Measurements from ENCODE around the gene PLCG2. TPM values are rescaled to one million over a fixed set of nuclear protein-coding genes. Genes with fewer than 3 reads are reported as not detected.

PLCG2 gene
- total and polyA plus RNA-seq, 3 donors from 2014 or later = 6.8 to 11.3 (median 8.0) TPM

GRCh38 chr16:81744911-81745310, 34.2 kb upstream of the PLCG2 start:
- Histone ChIP-seq H3K27ac (no peak overlapping the region), H3K9me3 (no peaks in the 10 kb centered on the region), H3K4me1 (no peaks in the 10 kb centered on the region), H3K27me3 (no peaks in the 10 kb centered on the region), H3K4me3 (no peak overlapping the region), H3K36me3 (ENCODE audit: low read depth, missing control alignments) (no peaks in the 10 kb centered on the region)
- no peak for TF ChIP-seq CTCF (IDR thresholded peaks at IDR 0.05)
- intact Hi-C loops (cut with DNase I; ENCODE audit: low total_unique reads) = no loop called here
- DNase-seq = no peak
- 73 to 84% methylated on average over 4 of the region's 4 CpGs for whole genome bisulfite sequencing, 2 donors

- WGBS, 2 donors = 19 to 24% methylated on average over 25 to 33 of the region's 33 CpGs
- intact Hi-C loops (cut with DNase I; ENCODE audit: low total_unique reads) = no loop called here
Measured at GRCh38 chr16:81745704-81746558, 33.2 kb upstream of the PLCG2 start.

GRCh38 chr16:81746566-81746965, 32.5 kb upstream of the PLCG2 start:
- intact Hi-C loops (cut with DNase I; ENCODE audit: low total_unique reads) = no loop called here
- Histone ChIP-seq H3K36me3 (ENCODE audit: low read depth, missing control alignments) (no peaks in the 10 kb centered on the region), H3K4me1 (no peaks in the 10 kb centered on the region), H3K27ac (no peak overlapping the region), H3K27me3 (no peaks in the 10 kb centered on the region), H3K9me3 (no peaks in the 10 kb centered on the region), H3K4me3 (peak overlapping the region; percentile 48 to 52)
- no peak for TF ChIP-seq CTCF (IDR thresholded peaks at IDR 0.05)
- TF ChIP-seq POLR2A (IDR thresholded peaks at IDR 0.05) = no peak
- no peak for DNase-seq
- WGBS, 2 donors = 39 to 44% methylated on average over 5 of the region's 5 CpGs

More at GRCh38 chr16:81745704-81746558, 33.2 kb upstream of the PLCG2 start:
- Histone ChIP-seq H3K36me3 (ENCODE audit: low read depth, missing control alignments) (no peaks in the 10 kb centered on the region), H3K4me1 (no peaks in the 10 kb centered on the region), H3K27ac (no peak overlapping the region), H3K4me3 (peak overlapping the region; percentile 48 to 52), H3K27me3 (no peaks in the 10 kb centered on the region), H3K9me3 (no peaks in the 10 kb centered on the region)
- peak; percentile 84 for DNase-seq
- TF ChIP-seq POLR2A (IDR thresholded peaks at IDR 0.05) (no peak), CTCF (IDR thresholded peaks at IDR 0.05) (no peak)

GRCh38 chr16:81748476-81749198, 30.5 kb upstream of the PLCG2 start:
- intact Hi-C loops (cut with DNase I; ENCODE audit: low total_unique reads) = no loop called here
- whole genome bisulfite sequencing, 2 donors = 69 to 71% methylated on average over 7 of the region's 7 CpGs
- H3K36me3 ChIP-seq (ENCODE audit: low read depth, missing control alignments) = no peaks in the 10 kb centered on the region
- no peak overlapping the region for H3K4me3 ChIP-seq
- no peaks in the 10 kb centered on the region for H3K27me3 ChIP-seq
- TF ChIP-seq POLR2A (IDR thresholded peaks at IDR 0.05) (no peak), CTCF (IDR thresholded peaks at IDR 0.05) (no peak)
- no peak for DNase-seq
- no peaks in the 10 kb centered on the region for H3K4me1 ChIP-seq
- no peak overlapping the region for H3K27ac ChIP-seq
- no peaks in the 10 kb centered on the region for H3K9me3 ChIP-seq
